Psoas muscle (tissue), 8 donors: ENCODE data around the gene CBFA2T3. TPM values are rescaled to one million over a fixed set of nuclear protein-coding genes. Genes with fewer than 3 reads are reported as not detected.
A peak's percentile ranks its signal among the peaks of the same experiment; 100 is the strongest.

ENCODE experiments used
- ATAC-seq, 4 donors: fragments of 200-7000 bp; cut with Tn5 transposase; one replicate each; pipeline ENCODE4 v1.9.1; 2020; ENCODE audit warnings: moderate library complexity in 3 of 4, mild to moderate bottlenecking in 2 of 4
- DNase-seq, 2 donors: peaks; one replicate each; pipeline ENCODE4 v3.0.0-alpha.2; 2020
- H3K27ac ChIP-seq: fragments of 200-600 bp; one replicate; pipeline ENCODE4 v1.8.0; 2022
- H3K27me3 ChIP-seq, 3 donors: fragments of 200-600 bp in 1 of 3; one replicate each; pipeline versions ENCODE4 v1.6.1 to v1.8.0; 2013 to 2022; ENCODE audit warnings: low read length in 2 of 3, mild to moderate bottlenecking in 2 of 3, moderate library complexity in 1 of 3; ENCODE audit not compliant: insufficient read depth in 3 of 3
- H3K36me3 ChIP-seq, 2 donors: fragments of 200-600 bp in 1 of 2; one replicate each; pipeline versions ENCODE4 v1.6.1 to v1.8.0; 2013 to 2022; ENCODE audit warnings: low read depth in 1 of 2, mild to moderate bottlenecking in 1 of 2, moderate library complexity in 1 of 2; ENCODE audit not compliant: insufficient read depth in 1 of 2
- H3K4me1 ChIP-seq: fragments of 200-600 bp; one replicate; pipeline ENCODE4 v1.8.0; 2022
- H3K4me3 ChIP-seq: fragments of 200-600 bp; one replicate; pipeline ENCODE4 v1.8.0; 2022; ENCODE audit warnings: mild to moderate bottlenecking
- H3K9me3 ChIP-seq: fragments of 200-600 bp; one replicate; pipeline ENCODE4 v1.8.0; 2022
- WGBS, 3 donors: extraction: QIAGEN DNeasy Blood & Tissue Kit; methylation state at CpG; one replicate each; pipeline versions ENCODE4 v1.1.6 to v1.1.7; 2013; 5-methylcytosine and 5-hydroxymethylcytosine counted together
- intact Hi-C, 2 donors: fragments of 100-400 bp; cut with DNase I; formaldehyde crosslinking; loops; one replicate each; pipeline versions ENCODE4 v1.11.0 to v1.14.2; 2022
- long read RNA-seq, 2 donors: library from polyadenylated mRNA; unstranded; transcript quantifications; one replicate each; pipeline ENCODE4 v2.0.0, GENCODE V29; 2021
- polyA plus RNA-seq, 3 donors: library from polyadenylated mRNA; stranded (reverse); fragments of 200-250 nt; gene quantifications; one replicate each; pipeline ENCODE4 v1.2.3, GENCODE V29; 2013
- total RNA-seq, 4 donors: library from RNA; stranded (reverse); fragmentation: NEBNext Ultra II Directional in 2 of 4; extraction: Animal tissue kit (Norgen Biotek cat#: 25700) in 2 of 4; gene quantifications; one replicate each; pipeline versions ENCODE4 v1.2.1 to v1.2.4, GENCODE V29; 2021 to 2023
- TF ChIP-seq, protein P1 (sequence below): fragments of 200-600 bp; IDR thresholded peaks from one replicate; pipeline ENCODE4 v1.8.0; 2022; ENCODE audit warnings: antibody characterized with exemption
- donor health status: healthy with polysubstance abuse.
- donor health status: DM: no; HTN: no; CAD: no; lungs with moderate emphysema.
- donor health status: Bipolar disorder and iron deficiency.
- donor health status: healthy.
- donor health status: DM: yes; HTN: yes; CAD: no.
- donor health status: DM: no; HTN: no; CAD: no.
- donor health status: DM: no; HTN: no; CAD: no.
- donor health status: DM: yes; HTN: yes; CAD: no.

The CBFA2T3 gene
- total RNA-seq = 10 to 100 TPM in 1 of 4 donors, 1 to 10 TPM in 3; 4.7 to 15.0 (median 6.7) TPM
- polyA plus RNA-seq = 1 to 10 TPM; 2.6 to 6.0 (median 3.4) TPM
- long read RNA-seq, donor 1, partial matches to known transcripts = 0 of 1 reads
- long read RNA-seq, donor 1, other reads (novel, unspliced or antisense) = 1 of 1 reads
- long read RNA-seq, donor 2, partial matches to known transcripts = 5 of 16 reads
- long read RNA-seq, donor 2, other reads (novel, unspliced or antisense) = 11 of 16 reads

DNA sequence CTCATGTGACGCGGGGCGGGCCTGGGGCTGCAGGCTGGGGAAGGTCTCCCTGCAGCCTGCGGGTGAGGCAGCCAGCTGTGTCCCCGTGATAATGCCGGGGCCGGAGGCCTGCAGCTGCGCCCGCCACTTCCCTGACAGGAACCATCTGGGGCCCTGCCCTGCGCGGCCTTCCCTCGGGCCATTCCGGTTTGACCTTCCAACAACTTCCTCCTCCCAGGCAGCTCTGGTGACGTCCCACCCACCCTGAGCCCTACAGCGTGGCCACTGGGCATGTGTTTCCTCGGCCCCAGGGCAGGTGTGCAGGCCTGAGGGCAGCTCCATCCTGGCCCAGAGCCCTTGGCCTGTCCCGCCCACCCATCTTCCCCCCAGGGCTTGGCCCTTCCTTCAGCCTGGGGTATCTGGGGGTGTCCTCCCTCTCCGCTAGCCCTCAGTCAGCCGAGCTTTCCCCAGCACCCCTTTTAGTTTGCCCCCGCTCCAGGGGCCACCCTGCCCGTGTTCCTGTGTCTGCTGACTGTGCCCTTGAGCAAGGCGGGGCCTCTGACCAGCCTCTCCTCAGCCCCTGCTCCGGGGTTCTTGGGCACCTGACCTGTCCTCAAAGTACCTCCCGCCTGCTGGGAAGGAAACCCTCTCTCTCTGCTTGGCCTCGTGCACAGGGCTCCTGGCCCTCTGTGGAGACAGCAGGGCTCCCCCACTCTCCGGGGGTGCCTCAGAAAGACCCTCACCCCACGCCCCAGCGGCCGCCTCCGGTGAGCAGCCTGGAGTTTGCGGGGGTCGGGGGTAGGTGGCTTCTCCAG lies at the start of gene CBFA2T3:
TSS of gene CBFA2T3 (minus strand) at position 190 of the 794 bp plus-strand sequence. CDS start 400 bp downstream, outside the sequence.
- peak; percentile 21 to 71 (median 52) for ATAC-seq
- 39 to 46% (median 44%) methylated on average over 29 to 32 of the region's 32 CpGs for WGBS, 3 donors
- no peak within 1 kb of the TSS for H3K27ac ChIP-seq
- peak; percentile 63 to 84 for DNase-seq
- H3K4me1 ChIP-seq = no peaks in the 10 kb centered on the region
- H3K4me3 ChIP-seq = peak within 1 kb of the TSS; percentile 31
- no peaks in the 10 kb centered on the region for H3K36me3 ChIP-seq
- peaks cover 0 to 59% (median 10%) of the 10 kb centered on the region in 3 donors for H3K27me3 ChIP-seq
- H3K9me3 ChIP-seq = no peaks in the 10 kb centered on the region
- intact Hi-C loops = no loop called here
- TF ChIP-seq, protein P1, sequence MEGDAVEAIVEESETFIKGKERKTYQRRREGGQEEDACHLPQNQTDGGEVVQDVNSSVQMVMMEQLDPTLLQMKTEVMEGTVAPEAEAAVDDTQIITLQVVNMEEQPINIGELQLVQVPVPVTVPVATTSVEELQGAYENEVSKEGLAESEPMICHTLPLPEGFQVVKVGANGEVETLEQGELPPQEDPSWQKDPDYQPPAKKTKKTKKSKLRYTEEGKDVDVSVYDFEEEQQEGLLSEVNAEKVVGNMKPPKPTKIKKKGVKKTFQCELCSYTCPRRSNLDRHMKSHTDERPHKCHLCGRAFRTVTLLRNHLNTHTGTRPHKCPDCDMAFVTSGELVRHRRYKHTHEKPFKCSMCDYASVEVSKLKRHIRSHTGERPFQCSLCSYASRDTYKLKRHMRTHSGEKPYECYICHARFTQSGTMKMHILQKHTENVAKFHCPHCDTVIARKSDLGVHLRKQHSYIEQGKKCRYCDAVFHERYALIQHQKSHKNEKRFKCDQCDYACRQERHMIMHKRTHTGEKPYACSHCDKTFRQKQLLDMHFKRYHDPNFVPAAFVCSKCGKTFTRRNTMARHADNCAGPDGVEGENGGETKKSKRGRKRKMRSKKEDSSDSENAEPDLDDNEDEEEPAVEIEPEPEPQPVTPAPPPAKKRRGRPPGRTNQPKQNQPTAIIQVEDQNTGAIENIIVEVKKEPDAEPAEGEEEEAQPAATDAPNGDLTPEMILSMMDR = no peak

DNA sequence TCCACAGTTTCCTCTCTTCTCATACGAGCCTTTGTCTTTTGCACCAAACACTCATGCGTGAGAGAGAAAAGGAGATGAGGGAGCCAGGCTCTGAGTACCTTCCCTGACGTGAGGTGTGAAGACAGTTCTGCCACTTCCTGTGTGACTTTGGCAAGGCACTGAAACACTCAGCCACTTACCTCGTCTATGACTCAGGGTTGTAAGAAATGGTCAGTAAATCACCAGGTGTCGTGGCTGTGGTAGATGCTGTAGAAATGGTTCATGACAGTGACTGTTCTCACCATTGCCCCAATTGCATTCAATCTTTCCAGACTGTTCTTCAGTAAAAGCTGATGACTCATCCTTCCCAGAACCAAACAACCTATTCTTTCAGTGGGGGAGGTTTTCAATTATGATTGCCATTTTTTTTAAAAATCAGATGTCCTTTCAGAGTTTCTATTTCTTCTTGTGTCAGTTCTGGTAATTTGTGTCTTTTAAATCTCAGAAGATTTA lies 49.2 kb upstream of the CBFA2T3 start:
- WGBS, 3 donors = 63 to 71% (median 65%) methylated on average over 5 of the region's 5 CpGs
- Histone ChIP-seq H3K27ac (no peak overlapping the region), H3K4me3 (no peak overlapping the region), H3K9me3 (peaks cover 9% of the 10 kb centered on the region), H3K4me1 (no peaks in the 10 kb centered on the region), H3K27me3 (peaks cover 0 to 63% (median 9%) of the 10 kb centered on the region in 3 donors), H3K36me3 (no peaks in the 10 kb centered on the region)
- no peak for ATAC-seq
- intact Hi-C loops = no loop called here
- TF ChIP-seq, protein P1 = no peak
- no peak for DNase-seq

DNA sequence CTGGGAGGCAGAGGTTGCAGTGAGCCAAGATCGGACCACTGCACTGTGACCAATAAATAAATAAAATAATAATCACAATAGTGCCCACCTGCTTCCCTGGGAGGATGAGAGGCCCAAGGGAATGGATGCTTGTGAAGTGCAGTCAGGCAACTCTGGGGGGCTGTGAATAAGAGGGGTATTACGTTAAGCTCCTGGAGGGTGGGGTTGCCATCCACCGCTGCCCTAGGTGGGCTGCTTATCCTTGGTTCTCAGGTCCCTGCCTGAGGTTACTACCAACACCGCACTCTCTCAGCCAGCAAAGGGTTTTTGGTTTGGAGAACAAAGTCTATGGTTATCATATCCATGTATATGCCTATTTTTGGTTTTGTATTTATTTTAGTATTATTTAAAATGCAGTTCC lies 48.6 kb upstream of the CBFA2T3 start:
- intact Hi-C loops = no loop called here
- ATAC-seq = no peak

DNA sequence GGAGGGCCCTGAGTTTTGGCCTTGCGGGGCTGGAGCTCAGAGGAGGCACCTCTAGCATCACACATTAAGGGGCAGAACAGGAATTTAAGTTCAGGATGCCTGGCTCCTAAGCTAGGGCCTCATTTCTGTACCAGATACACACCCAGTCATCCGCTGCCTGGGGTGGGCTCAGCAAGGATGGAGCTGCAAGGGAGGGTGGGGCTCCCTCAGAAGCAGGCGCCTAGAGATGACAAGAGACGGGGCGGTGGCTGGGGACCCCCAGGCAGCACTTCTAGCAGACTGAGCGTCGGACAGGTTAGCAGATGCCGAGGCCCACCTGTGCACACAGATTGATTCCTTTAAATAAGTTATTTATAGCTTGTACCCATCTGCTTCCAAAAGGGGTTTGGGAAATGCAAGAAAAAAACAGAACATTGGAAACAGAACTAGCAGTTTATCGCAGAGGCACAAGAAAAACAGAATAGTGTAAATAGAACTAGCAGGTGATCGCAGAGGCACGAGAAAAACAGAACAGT lies 47.6 kb upstream of the CBFA2T3 start:
- Histone ChIP-seq H3K27me3 (peaks cover 0 to 75% (median 14%) of the 10 kb centered on the region in 3 donors), H3K4me3 (no peak overlapping the region), H3K27ac (no peak overlapping the region), H3K4me1 (no peaks in the 10 kb centered on the region), H3K36me3 (no peaks in the 10 kb centered on the region), H3K9me3 (peaks cover 9% of the 10 kb centered on the region)
- intact Hi-C loops = no loop called here
- WGBS, 3 donors = 81 to 83% (median 82%) methylated on average over 11 of the region's 11 CpGs
- TF ChIP-seq, protein P1 = no peak
- no peak for DNase-seq
- no peak for ATAC-seq

More for the DNA sequence above, 48.6 kb upstream of the CBFA2T3 start:
- H3K4me3 ChIP-seq = no peak overlapping the region
- WGBS, 3 donors = 82 to 91% (median 89%) methylated on average over 4 of the region's 4 CpGs
- H3K4me1 ChIP-seq = no peaks in the 10 kb centered on the region
- no peak overlapping the region for H3K27ac ChIP-seq
- no peak for DNase-seq
- peaks cover 9% of the 10 kb centered on the region for H3K9me3 ChIP-seq
- TF ChIP-seq, protein P1 = no peak
- peaks cover 0 to 64% (median 9%) of the 10 kb centered on the region in 3 donors for H3K27me3 ChIP-seq
- no peaks in the 10 kb centered on the region for H3K36me3 ChIP-seq
